ENCODE results near the gene ANKEF1.

Gene ANKEF1

GRCh38 chr20:10090588-10091166 lies 55.9 kb downstream of the ANKEF1 start:
- DNase-seq = peak; percentile 78

DNA sequence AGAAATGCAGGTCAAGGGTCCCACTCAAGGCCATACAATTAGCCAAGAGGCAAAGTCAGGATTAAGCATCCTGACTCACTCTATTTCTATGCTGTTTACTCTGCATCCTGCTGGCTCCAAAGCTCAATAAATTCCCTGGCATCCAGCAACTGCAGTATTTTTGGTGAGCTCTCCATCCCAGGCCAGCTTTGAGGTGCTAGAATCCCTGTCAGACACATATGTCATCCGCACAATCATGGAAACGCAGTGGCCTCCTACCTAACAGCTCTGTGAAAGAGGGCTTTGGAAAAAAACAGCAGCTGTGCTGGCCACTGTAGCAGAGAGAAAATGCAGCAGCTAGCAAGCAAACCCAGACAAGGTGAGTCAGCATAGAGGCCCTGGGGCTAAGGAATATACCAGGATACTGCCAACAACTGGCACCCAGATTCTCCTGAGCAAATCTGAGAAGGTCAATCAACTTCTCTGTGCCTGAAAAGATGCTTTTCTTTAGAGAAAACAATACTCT lies 58.4 kb downstream of the ANKEF1 start:
- DNase-seq = no peak

DNA sequence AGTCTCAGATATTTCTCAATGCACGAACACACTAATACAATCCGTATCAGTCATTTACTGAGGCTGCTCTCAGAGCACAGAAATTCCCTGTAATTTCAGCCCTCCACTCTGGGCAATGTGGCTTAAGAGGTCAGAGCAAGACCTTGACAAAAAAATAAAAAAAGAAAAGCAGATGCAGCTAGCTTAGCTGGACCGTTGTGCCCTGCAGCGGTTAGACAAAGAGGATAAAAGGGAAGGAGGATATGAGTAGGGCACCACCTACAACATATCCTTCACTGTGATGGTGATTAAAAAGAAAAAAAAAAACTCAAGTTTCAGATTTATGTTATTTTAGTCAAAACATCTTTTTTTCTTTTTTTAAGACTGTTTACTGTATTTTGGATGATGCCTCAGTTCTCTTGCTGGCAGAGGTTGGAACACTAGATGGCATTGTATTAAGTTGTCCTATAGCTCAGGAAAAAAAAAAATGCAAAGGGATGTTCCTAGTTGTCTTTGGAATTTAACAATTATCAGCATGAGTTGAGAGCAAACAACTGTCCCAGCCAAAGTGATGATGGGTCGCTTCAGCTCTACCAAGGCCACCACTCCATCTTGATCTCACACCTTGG lies 59.9 kb downstream of the ANKEF1 start:
- DNase-seq = no peak

DNA sequence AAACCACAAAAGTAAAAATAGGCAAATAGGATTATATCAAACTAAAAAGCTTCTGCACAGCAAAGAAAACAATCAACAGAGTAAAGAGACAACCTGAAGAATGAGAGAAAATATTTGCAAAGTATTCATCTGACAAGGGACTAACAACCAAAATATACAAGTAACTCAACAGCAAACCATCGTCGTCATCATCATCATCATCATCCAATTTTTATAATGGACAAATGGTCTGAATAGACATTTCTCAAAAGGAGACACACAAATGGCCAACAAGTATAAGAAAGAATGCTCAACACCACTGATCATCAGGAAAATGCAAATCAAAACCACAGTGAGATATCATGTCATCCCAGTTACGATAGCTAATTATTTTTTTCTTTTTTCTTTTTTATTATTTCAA lies 62.0 kb downstream of the ANKEF1 start:
- DNase-seq = no peak

GRCh38 chr20:10105046-10105445 lies 70.3 kb downstream of the ANKEF1 start:
- DNase-seq = no peak

Measured in hematopoietic multipotent progenitor cell treated with erythropoietin and hydrocortisone succinate and interleukin-3 and kit ligand, for 6 days (in vitro differentiated cells).